Endothelial cell (in vitro differentiated cells): ENCODE results near the gene GPX5. TPM values are rescaled to one million over a fixed set of nuclear protein-coding genes. Genes with fewer than 3 reads are reported as not detected.
"Not testable (repeated sequence)": the region's sequence is repeated elsewhere in the genome, so short reads cannot be mapped to it uniquely, and the experiment has no call there.

ENCODE experiments used
- DNase-seq: peaks from one replicate; pipeline ENCODE4 v3.0.0; 2021; ENCODE audit warnings: low spot score
- H3K27ac Mint-ChIP-seq: one replicate; pipeline ENCODE4 v1.8.0; 2021; ENCODE audit warnings: mixed read lengths, inconsistent platforms; ENCODE audit not compliant: unreplicated experiment
- H3K27me3 Mint-ChIP-seq: one replicate; pipeline ENCODE4 v1.8.0; 2021; ENCODE audit warnings: mild to moderate bottlenecking, moderate library complexity, mixed read lengths, inconsistent platforms; ENCODE audit not compliant: unreplicated experiment
- H3K36me3 Mint-ChIP-seq: one replicate; pipeline ENCODE4 v1.8.0; 2021; ENCODE audit warnings: mild to moderate bottlenecking, low read depth, mixed read lengths, inconsistent platforms; ENCODE audit not compliant: unreplicated experiment
- H3K4me1 Mint-ChIP-seq: one replicate; pipeline ENCODE4 v1.8.0; 2021; ENCODE audit warnings: mild to moderate bottlenecking, mixed read lengths, inconsistent platforms; ENCODE audit not compliant: unreplicated experiment
- H3K4me3 Mint-ChIP-seq: one replicate; pipeline ENCODE4 v1.8.0; 2021; ENCODE audit warnings: mild to moderate bottlenecking, mixed read lengths, inconsistent platforms; ENCODE audit not compliant: unreplicated experiment
- H3K9me3 Mint-ChIP-seq: one replicate; pipeline ENCODE4 v1.8.0; 2021; ENCODE audit warnings: mixed read lengths, inconsistent platforms; ENCODE audit not compliant: unreplicated experiment
- CTCF ChIP-seq: fragments of 200-600 bp; sonication (generic); IDR thresholded peaks from one replicate; pipeline ENCODE4 v1.5.0; 2021; ENCODE audit warnings: antibody characterized with exemption; ENCODE audit not compliant: unreplicated experiment
- total RNA-seq: library from RNA; stranded (reverse); fragmentation: NEBNext Ultra II Directional; extraction: Animal tissue kit (Norgen Biotek cat#: 25700); gene quantifications from one replicate; pipeline ENCODE4 v1.2.1, GENCODE V29; 2021; ENCODE audit not compliant: unreplicated experiment

Gene GPX5
- total RNA-seq, 1 donor from 2014 or later = not detected

DNA sequence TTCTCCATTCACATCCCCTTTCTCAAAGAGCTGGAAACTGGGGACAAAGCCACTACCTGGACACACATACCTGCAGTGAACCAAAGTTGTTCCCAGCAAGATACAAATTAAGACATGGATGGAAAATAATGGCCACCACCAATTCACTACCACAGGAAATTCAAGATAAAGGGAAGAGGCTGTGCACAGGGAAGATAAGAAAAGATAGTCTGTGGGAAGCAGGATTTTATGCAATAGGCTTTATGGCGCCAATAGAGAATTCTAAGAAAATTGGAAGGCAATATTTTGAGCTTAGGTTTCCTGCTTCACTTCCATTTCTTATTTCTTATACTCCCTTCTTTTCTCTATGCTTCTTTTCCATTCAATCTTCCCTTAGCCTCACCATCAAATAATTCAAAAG lies 19.9 kb upstream of the GPX5 start:
- no peaks in the 10 kb centered on the region for H3K36me3 Mint-ChIP-seq
- peaks cover 20% of the 10 kb centered on the region for H3K4me1 Mint-ChIP-seq
- no peak for DNase-seq
- no peak for TF ChIP-seq CTCF
- no peak overlapping the region for H3K27ac Mint-ChIP-seq
- peaks cover 6% of the 10 kb centered on the region for H3K27me3 Mint-ChIP-seq
- no peaks in the 10 kb centered on the region for H3K9me3 Mint-ChIP-seq
- no peak overlapping the region for H3K4me3 Mint-ChIP-seq

DNA sequence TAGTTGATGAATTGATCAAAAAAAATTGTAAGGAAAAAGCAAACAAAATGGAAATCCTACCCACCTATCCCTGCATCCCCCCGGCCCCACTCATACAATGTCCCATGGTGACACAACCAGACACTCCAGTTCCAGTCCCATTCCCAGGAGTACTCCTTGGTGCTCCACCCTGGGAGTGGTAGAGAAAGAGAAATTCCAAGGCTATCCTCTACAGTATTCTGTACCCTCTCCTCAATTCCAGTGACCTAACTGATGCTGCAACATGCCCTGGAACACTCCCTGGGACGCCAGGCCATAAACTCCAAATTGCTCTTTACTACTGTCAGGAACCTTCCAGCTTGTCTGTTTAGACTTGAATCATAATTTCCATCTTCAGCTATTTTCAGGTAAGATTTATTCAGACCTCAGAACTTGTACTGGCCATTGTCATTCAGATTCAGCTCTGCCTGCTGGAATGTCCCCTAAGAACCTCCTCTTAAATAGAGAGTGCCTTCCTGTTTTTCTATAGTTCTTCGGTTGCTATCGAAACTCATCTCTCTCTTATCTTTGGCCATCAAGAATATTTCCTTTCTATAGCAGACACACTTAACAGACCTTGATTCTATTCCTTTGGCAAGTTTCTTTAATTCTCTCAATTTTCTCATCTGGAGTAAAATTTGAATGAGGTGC lies 18.7 kb upstream of the GPX5 start:
- no peak for DNase-seq
- no peak for TF ChIP-seq CTCF
- H3K36me3 Mint-ChIP-seq = no peaks in the 10 kb centered on the region
- peak overlapping the region; percentile 73 for H3K27ac Mint-ChIP-seq
- peak overlapping the region; percentile 40 for H3K4me3 Mint-ChIP-seq
- H3K27me3 Mint-ChIP-seq = peaks cover 6% of the 10 kb centered on the region
- peaks cover 20% of the 10 kb centered on the region for H3K4me1 Mint-ChIP-seq
- H3K9me3 Mint-ChIP-seq = no peaks in the 10 kb centered on the region

GRCh38 chr6:28511628-28512300 lies 13.9 kb upstream of the GPX5 start:
- no peak for TF ChIP-seq CTCF
- peaks cover 7% of the 10 kb centered on the region for H3K4me1 Mint-ChIP-seq
- no peak overlapping the region for H3K27ac Mint-ChIP-seq
- peaks cover 8% of the 10 kb centered on the region for H3K27me3 Mint-ChIP-seq
- no peak for DNase-seq
- no peaks in the 10 kb centered on the region for H3K9me3 Mint-ChIP-seq
- no peaks in the 10 kb centered on the region for H3K36me3 Mint-ChIP-seq
- no peak overlapping the region for H3K4me3 Mint-ChIP-seq

DNA sequence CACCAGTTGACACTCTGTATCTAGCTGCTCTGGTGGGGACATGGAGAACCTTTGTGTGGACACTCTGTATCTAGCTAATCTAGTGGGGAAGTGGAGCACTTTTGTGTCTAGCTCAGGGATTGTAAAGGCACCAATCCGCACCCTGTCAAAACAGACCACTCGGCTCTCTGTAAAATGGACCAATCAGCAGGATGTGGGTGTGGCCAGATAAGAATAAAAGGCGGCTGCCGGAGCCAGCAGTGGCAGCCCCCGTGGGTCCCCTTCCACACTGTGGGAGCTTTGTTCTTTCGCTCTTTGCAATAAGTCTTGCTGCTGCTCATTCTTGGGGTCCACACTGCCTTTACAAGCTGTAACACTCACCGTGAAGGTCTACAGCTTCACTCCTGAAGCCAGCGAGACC lies 13.3 kb upstream of the GPX5 start:
- not testable (repeated sequence) for H3K4me3 Mint-ChIP-seq, H3K27me3 Mint-ChIP-seq

DNA sequence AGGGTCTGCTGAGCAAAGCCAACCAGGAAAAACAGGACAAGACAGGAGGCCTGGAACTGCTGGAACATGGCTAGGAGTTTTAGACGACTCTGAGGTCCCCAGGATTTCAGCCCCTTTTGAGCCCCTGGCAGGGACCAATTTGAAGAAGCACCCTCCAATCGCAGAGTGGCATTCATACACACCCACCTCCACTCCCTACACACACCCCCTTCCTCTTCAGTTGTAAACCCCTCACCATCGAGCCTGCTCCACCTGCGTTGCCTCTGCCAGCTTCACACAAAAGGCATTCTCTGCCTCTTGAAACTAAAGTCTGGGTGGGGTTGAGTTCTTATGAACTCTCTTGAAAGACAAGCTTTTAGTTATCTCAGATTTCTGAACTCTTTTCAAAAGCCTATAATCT lies 10.0 kb upstream of the GPX5 start, which contains the start of gene GPX6:
TSS of gene GPX6 (minus strand) at position 118 of the 400 bp plus-strand sequence. CDS start at position 68, 50 bp downstream.
- TF ChIP-seq CTCF = no peak

More for the DNA sequence above, 13.3 kb upstream of the GPX5 start:
- not testable (repeated sequence) for H3K9me3 Mint-ChIP-seq, DNase-seq, H3K27ac Mint-ChIP-seq, H3K36me3 Mint-ChIP-seq, H3K4me1 Mint-ChIP-seq

More for the DNA sequence above, 10.0 kb upstream of the GPX5 start, which contains the start of gene GPX6:
- no peaks in the 10 kb centered on the region for H3K9me3 Mint-ChIP-seq
- H3K27ac Mint-ChIP-seq = no peak within 1 kb of the TSS
- no peaks in the 10 kb centered on the region for H3K36me3 Mint-ChIP-seq
- no peak within 1 kb of the TSS for H3K4me3 Mint-ChIP-seq
- DNase-seq = no peak
- H3K4me1 Mint-ChIP-seq = peaks cover 5% of the 10 kb centered on the region
- H3K27me3 Mint-ChIP-seq = peaks cover 2% of the 10 kb centered on the region
